WTC11 (cell line): ENCODE data around the gene SKAP1. TPM values are rescaled to one million over a fixed set of nuclear protein-coding genes. Genes with fewer than 3 reads are reported as not detected.
A peak's percentile ranks its signal among the peaks of the same experiment; 100 is the strongest.

ENCODE experiments used
- ATAC-seq: fragments of 200-7000 bp; cut with Tn5 transposase; 2 replicates; pipeline ENCODE4 v1.10.0; 2021; ENCODE audit warnings: mild to moderate bottlenecking, moderate library complexity
- Bru-seq: library from RNA; stranded (reverse); fragments of 400-500 nt; gene quantifications from one replicate; lab custom pipeline; 2021; lab: Mats Ljungman, UMichigan
- CTCF ChIA-PET: fragments of 300-600 bp; sonication (Branson Sonifier 250); formaldehyde crosslinking; loops from one replicate; lab custom pipeline; 2021; ENCODE audit warnings: antibody characterized with exemption; lab: Charles Lee
- POLR2A ChIA-PET: fragments of 350-600 bp; sonication (Branson Sonifier 250); formaldehyde crosslinking; loops from one replicate; lab custom pipeline; 2021; ENCODE audit warnings: antibody characterized with exemption; lab: Charles Lee
- DNase-seq: peaks from one replicate; pipeline ENCODE4 v3.0.0; 2021; ENCODE audit warnings: low spot score
- H3K27ac Mint-ChIP-seq: 2 replicates; pipeline ENCODE4 v1.8.0; 2021; ENCODE audit warnings: mixed read lengths
- H3K27me3 Mint-ChIP-seq: 2 replicates; pipeline ENCODE4 v1.8.0; 2021; ENCODE audit warnings: low read depth, mild to moderate bottlenecking, moderate library complexity, mixed read lengths
- H3K36me3 Mint-ChIP-seq: 2 replicates; pipeline ENCODE4 v1.8.0; 2021; ENCODE audit warnings: mixed read lengths
- H3K4me1 Mint-ChIP-seq: 2 replicates; pipeline ENCODE4 v1.8.0; 2022; ENCODE audit warnings: mixed read lengths
- H3K4me3 Mint-ChIP-seq: 2 replicates; pipeline ENCODE4 v1.8.0; 2021; ENCODE audit warnings: mild to moderate bottlenecking, moderate library complexity, mixed read lengths
- H3K9me3 Mint-ChIP-seq: 2 replicates; pipeline ENCODE4 v1.8.0; 2021; ENCODE audit warnings: mixed read lengths
- ARID4B ChIP-seq: sonication (generic); formaldehyde crosslinking; IDR thresholded peaks from 2 replicates; pipeline ENCODE4 v1.8.0; 2023; ENCODE audit warnings: missing genetic modification reagents, mild to moderate bottlenecking, borderline replicate concordance
- ATF6 ChIP-seq: sonication (generic); formaldehyde crosslinking; IDR thresholded peaks from 2 replicates; pipeline ENCODE4 v1.8.1; 2023; ENCODE audit warnings: mild to moderate bottlenecking, missing genetic modification reagents
- FOXJ3 ChIP-seq: sonication (generic); formaldehyde crosslinking; IDR thresholded peaks from 2 replicates; pipeline ENCODE4 v1.9.0; 2021; ENCODE audit warnings: missing genetic modification reagents, mild to moderate bottlenecking, borderline replicate concordance
- FOXK1 ChIP-seq: sonication (generic); formaldehyde crosslinking; IDR thresholded peaks from 2 replicates; pipeline ENCODE4 v1.8.0; 2022; ENCODE audit warnings: mild to moderate bottlenecking, moderate library complexity, missing genetic modification reagents
- FOXP1 ChIP-seq: sonication (generic); formaldehyde crosslinking; IDR thresholded peaks from 2 replicates; pipeline ENCODE4 v1.8.0; 2022; ENCODE audit warnings: missing genetic modification reagents, mild to moderate bottlenecking, moderate library complexity, borderline replicate concordance
- GTF2I ChIP-seq: fragments of 250-450 bp; sonication (Bioruptor Pico); conservative IDR thresholded peaks from 2 replicates; pipeline ENCODE4 v1.4.0; 2021; ENCODE audit warnings: mild to moderate bottlenecking
- JAZF1 ChIP-seq: fragments of 250-450 bp; sonication (Bioruptor Pico); IDR thresholded peaks from 2 replicates; pipeline ENCODE4 v1.9.0; 2021; ENCODE audit warnings: moderate library complexity, mild to moderate bottlenecking, inconsistent platforms
- JUN ChIP-seq: sonication (generic); formaldehyde crosslinking; IDR thresholded peaks from 2 replicates; pipeline ENCODE4 v1.8.0; 2023; ENCODE audit warnings: mild to moderate bottlenecking, missing genetic modification reagents
- KAT7 ChIP-seq: sonication (generic); formaldehyde crosslinking; IDR thresholded peaks from 2 replicates; pipeline ENCODE4 v1.8.1; 2023; ENCODE audit warnings: missing genetic modification reagents, mild to moderate bottlenecking, borderline replicate concordance
- MAX ChIP-seq: sonication (generic); formaldehyde crosslinking; IDR thresholded peaks from 2 replicates; pipeline ENCODE4 v1.8.0; 2022; ENCODE audit warnings: mild to moderate bottlenecking, missing genetic modification reagents
- RELA ChIP-seq: sonication (generic); formaldehyde crosslinking; IDR thresholded peaks from 2 replicates; pipeline ENCODE4 v1.8.1; 2022; ENCODE audit warnings: missing genetic modification reagents, mild to moderate bottlenecking, borderline replicate concordance
- SP1 ChIP-seq: sonication (generic); formaldehyde crosslinking; conservative IDR thresholded peaks from 2 replicates; pipeline ENCODE4 v1.8.1; 2022; ENCODE audit warnings: missing genetic modification reagents
- TCF7 ChIP-seq: sonication (generic); formaldehyde crosslinking; IDR thresholded peaks from 2 replicates; pipeline ENCODE4 v1.8.0; 2022; ENCODE audit warnings: mild to moderate bottlenecking, low read depth, missing genetic modification reagents, moderate library complexity
- TP53 ChIP-seq: sonication (generic); formaldehyde crosslinking; IDR thresholded peaks from 2 replicates; pipeline ENCODE4 v1.8.1; 2023; ENCODE audit warnings: mild to moderate bottlenecking, missing genetic modification reagents
- ZNF138 ChIP-seq: sonication (generic); formaldehyde crosslinking; conservative IDR thresholded peaks from 2 replicates; pipeline ENCODE4 v1.8.1; 2022; ENCODE audit warnings: mild to moderate bottlenecking, moderate library complexity, missing genetic modification reagents
- long read RNA-seq, 3 experiments: library from RNA in 1 of 3; library from capped mRNA in 1 of 3; library from polyadenylated mRNA in 1 of 3; unstranded in 2 of 3; stranded (forward) in 1 of 3; transcript quantifications; one replicate each; pipeline ENCODE4 v2.0.0, GENCODE V29; 2021
- total RNA-seq: library from RNA; stranded (reverse); gene quantifications from 3 replicates; pipeline ENCODE4 v1.2.3, GENCODE V29; 2021
- TF ChIP-seq, protein P1 (sequence below): sonication (generic); formaldehyde crosslinking; IDR thresholded peaks from 2 replicates; pipeline ENCODE4 v1.8.1; 2022; ENCODE audit warnings: mild to moderate bottlenecking, moderate library complexity, missing genetic modification reagents
- TF ChIP-seq, protein P2 (sequence below): sonication (generic); formaldehyde crosslinking; IDR thresholded peaks from 2 replicates; pipeline ENCODE4 v1.8.1; 2023; ENCODE audit warnings: mild to moderate bottlenecking, missing genetic modification reagents, borderline replicate concordance
- TF ChIP-seq, protein P3 (sequence below): sonication (generic); formaldehyde crosslinking; IDR thresholded peaks from 2 replicates; pipeline ENCODE4 v1.8.0; 2022; ENCODE audit warnings: mild to moderate bottlenecking, missing genetic modification reagents

The SKAP1 gene
- total RNA-seq = 0.30 to 0.57 TPM in 2 of 3 replicates, not detected in the other
- Bru-seq, nascent RNA = percentile 11 among the genes with signal in this experiment
- long read RNA-seq, experiment 1 = 0 reads
- long read RNA-seq, experiment 2 = 0 reads
- long read RNA-seq, experiment 3 = 0 reads

GRCh38 chr17:48429638-48430586 is at the start of gene SKAP1:
SKAP1 (minus strand) TSS chr17:48430214.
- Mint-ChIP-seq H3K4me3 (peak within 1 kb of the TSS; percentile 62), H3K27me3 (peaks cover 57% of the 10 kb centered on the region), H3K36me3 (no peaks in the 10 kb centered on the region), H3K27ac (no peak within 1 kb of the TSS), H3K9me3 (no peaks in the 10 kb centered on the region), H3K4me1 (peaks cover 12% of the 10 kb centered on the region)
- POLR2A ChIA-PET = no interaction called here
- peak; percentile 68 for DNase-seq
- CTCF ChIA-PET = no interaction called here
- TF ChIP-seq TCF7 (CRISPR knock-in tag) (no peak), MAX (peak; percentile 25; the same call in 1 of the 2 replicates), FOXP1 (0 out of 2 replicates have a peak, but pooled peaks have one; percentile 34), TP53 (CRISPR knock-in tag) (peak; percentile 52; the same call in 1 of the 2 replicates)
- peak; percentile 95 for ATAC-seq

DNA sequence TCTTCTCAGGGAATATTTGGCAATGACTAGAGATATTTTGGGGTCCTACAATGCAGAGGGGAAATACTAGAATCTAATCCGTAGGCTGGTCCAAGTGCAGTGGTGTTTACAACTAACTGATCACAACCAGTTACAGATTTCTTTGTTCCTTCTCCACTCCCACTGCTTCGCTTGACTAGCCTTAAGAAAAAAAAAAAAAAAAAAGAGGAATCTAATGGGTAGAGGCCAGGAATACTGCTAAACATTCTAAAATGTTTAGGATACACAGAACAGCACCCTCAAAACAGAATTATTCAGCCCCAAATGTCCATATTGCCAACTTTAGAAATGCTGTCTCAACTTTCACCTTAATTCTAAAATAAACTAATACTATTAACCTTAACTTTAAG is 49.0 kb upstream of the SKAP1 start:
- H3K9me3 Mint-ChIP-seq = no peaks in the 10 kb centered on the region
- H3K36me3 Mint-ChIP-seq = no peaks in the 10 kb centered on the region
- H3K4me3 Mint-ChIP-seq = no peak overlapping the region
- H3K4me1 Mint-ChIP-seq = no peaks in the 10 kb centered on the region; the same call in 1 of the 2 replicates
- peaks cover 17% of the 10 kb centered on the region for H3K27me3 Mint-ChIP-seq
- no peak overlapping the region for H3K27ac Mint-ChIP-seq
- CTCF ChIA-PET = no interaction called here
- POLR2A ChIA-PET = no interaction called here
- DNase-seq = no peak
- no peak for ATAC-seq
- TF ChIP-seq FOXJ3 (no peak), KAT7 (no peak), JAZF1 (CRISPR knock-in tag) (no peak), FOXK1 (CRISPR knock-in tag) (no peak), JUN (CRISPR knock-in tag) (no peak), ARID4B (CRISPR knock-in tag) (no peak), GTF2I (CRISPR knock-in tag) (no peak), ATF6 (CRISPR knock-in tag) (no peak), ZNF138 (CRISPR knock-in tag) (no peak), SP1 (CRISPR knock-in tag) (no peak), RELA (CRISPR knock-in tag) (no peak)
- TF ChIP-seq, protein P1, sequence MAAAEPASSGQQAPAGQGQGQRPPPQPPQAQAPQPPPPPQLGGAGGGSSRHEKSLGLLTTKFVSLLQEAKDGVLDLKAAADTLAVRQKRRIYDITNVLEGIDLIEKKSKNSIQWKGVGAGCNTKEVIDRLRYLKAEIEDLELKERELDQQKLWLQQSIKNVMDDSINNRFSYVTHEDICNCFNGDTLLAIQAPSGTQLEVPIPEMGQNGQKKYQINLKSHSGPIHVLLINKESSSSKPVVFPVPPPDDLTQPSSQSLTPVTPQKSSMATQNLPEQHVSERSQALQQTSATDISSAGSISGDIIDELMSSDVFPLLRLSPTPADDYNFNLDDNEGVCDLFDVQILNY (CRISPR knock-in tag) = no peak
- TF ChIP-seq, protein P2, sequence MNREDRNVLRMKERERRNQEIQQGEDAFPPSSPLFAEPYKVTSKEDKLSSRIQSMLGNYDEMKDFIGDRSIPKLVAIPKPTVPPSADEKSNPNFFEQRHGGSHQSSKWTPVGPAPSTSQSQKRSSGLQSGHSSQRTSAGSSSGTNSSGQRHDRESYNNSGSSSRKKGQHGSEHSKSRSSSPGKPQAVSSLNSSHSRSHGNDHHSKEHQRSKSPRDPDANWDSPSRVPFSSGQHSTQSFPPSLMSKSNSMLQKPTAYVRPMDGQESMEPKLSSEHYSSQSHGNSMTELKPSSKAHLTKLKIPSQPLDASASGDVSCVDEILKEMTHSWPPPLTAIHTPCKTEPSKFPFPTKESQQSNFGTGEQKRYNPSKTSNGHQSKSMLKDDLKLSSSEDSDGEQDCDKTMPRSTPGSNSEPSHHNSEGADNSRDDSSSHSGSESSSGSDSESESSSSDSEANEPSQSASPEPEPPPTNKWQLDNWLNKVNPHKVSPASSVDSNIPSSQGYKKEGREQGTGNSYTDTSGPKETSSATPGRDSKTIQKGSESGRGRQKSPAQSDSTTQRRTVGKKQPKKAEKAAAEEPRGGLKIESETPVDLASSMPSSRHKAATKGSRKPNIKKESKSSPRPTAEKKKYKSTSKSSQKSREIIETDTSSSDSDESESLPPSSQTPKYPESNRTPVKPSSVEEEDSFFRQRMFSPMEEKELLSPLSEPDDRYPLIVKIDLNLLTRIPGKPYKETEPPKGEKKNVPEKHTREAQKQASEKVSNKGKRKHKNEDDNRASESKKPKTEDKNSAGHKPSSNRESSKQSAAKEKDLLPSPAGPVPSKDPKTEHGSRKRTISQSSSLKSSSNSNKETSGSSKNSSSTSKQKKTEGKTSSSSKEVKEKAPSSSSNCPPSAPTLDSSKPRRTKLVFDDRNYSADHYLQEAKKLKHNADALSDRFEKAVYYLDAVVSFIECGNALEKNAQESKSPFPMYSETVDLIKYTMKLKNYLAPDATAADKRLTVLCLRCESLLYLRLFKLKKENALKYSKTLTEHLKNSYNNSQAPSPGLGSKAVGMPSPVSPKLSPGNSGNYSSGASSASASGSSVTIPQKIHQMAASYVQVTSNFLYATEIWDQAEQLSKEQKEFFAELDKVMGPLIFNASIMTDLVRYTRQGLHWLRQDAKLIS (CRISPR knock-in tag) = no peak
- TF ChIP-seq, protein P3, sequence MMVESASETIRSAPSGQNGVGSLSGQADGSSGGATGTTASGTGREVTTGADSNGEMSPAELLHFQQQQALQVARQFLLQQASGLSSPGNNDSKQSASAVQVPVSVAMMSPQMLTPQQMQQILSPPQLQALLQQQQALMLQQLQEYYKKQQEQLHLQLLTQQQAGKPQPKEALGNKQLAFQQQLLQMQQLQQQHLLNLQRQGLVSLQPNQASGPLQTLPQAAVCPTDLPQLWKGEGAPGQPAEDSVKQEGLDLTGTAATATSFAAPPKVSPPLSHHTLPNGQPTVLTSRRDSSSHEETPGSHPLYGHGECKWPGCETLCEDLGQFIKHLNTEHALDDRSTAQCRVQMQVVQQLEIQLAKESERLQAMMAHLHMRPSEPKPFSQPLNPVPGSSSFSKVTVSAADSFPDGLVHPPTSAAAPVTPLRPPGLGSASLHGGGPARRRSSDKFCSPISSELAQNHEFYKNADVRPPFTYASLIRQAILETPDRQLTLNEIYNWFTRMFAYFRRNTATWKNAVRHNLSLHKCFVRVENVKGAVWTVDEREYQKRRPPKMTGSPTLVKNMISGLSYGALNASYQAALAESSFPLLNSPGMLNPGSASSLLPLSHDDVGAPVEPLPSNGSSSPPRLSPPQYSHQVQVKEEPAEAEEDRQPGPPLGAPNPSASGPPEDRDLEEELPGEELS (CRISPR knock-in tag) = no peak
